GM21447 (cell line): ENCODE results near the gene ZNF652.
"Not testable (repeated sequence)": the region's sequence is repeated elsewhere in the genome, so short reads cannot be mapped to it uniquely, and the experiment has no call there.

Experiments used
- ATAC-seq: cut with Tn5 transposase; IDR thresholded peaks from one replicate; pipeline ENCODE4 v1.9.1; 2021; ENCODE audit not compliant: unreplicated experiment

ZNF652 gene

DNA sequence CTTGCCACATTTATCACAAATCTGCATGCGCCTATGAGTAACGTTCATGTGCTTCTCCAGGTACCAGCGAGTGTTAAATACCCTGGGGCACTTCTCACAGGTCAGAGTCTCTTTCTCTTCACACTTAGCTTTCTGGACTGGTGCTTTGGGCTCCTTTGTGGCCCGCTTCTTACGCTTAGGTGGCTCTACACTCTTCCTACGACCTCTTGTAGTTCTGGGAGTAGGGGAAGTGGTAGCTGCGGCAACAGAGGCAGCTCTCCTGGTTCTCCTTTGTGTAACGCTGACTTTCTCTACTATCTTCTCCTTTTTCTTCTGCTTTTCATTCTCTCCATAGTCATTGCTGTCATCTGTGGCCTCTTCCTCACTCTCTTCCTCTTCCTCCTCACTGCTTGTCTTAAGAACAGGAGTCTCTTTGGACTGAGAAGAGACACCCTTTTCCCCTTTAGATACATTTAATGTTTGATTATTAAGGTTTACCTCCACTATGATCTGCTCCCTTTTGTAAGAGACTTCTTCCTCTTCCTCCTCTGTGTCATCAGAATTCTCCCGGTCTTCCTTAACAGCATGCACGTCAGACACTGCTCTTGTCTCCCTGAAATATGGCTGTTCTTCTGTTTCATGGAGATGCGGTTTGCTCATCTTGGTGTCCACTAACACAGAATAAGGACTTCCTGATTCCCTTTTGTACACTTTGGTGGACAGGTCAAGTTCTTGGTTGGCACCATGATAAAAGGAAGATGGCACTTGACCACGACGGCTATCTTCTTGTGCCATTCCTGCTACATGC lies 45.0 kb downstream of the ZNF652 start:
- ATAC-seq: no peak

- ATAC-seq: no peak
Observed at GRCh38 chr17:49316258-49316570, 45.8 kb downstream of the ZNF652 start.

GRCh38 chr17:49315551-49316257 lies 46.3 kb downstream of the ZNF652 start:
- peak; percentile 69 for ATAC-seq

- no peak for ATAC-seq
Observed at GRCh38 chr17:49312722-49313121, 49.3 kb downstream of the ZNF652 start.

- ATAC-seq: no peak
Observed at GRCh38 chr17:49299996-49300395, 62.1 kb downstream of the ZNF652 start.

- no peak for ATAC-seq
Observed at GRCh38 chr17:49298371-49298976, 63.6 kb downstream of the ZNF652 start.

- no peak for ATAC-seq
Observed at GRCh38 chr17:49297141-49297540, 64.9 kb downstream of the ZNF652 start.

GRCh38 chr17:49294122-49294521 lies 67.9 kb downstream of the ZNF652 start:
- ATAC-seq: no peak

DNA sequence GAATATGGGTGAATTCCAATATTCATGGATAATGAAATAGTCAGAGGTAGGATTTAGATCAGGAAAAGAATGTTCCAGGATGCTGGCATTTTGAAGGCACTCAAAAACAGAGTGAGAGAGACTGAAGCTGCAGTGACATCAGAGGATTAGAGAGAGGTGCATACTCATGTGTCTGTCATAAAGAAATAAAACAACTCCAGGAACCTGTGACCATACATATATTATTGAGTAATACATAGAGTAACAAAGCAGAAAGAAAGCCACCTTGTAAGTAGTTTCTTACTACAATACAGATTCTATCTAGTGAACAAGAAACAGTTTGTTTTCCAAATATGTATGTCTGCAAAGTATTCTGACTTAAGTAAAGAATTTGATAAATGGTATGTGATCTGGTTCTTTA lies 69.1 kb downstream of the ZNF652 start:
- no peak for ATAC-seq

DNA sequence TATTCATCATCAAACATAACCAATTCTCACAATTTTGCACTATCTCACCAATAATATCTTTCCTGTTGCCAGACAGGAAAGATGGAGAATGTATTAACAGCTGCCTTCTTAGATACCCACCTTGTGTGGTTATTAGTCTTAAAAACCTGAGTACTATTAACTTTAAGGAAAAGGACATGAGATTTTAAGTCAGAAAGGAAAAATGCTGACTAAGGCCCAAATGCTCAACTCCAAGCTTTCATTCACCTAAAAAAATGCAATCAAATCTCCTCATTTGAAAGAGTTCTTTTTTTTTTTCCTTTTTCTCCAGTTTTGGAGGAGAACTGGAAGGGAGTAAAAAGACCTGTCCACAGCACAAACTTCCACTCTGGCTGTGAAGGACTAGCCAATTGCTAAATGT lies 70.1 kb downstream of the ZNF652 start:
- ATAC-seq: no peak

DNA sequence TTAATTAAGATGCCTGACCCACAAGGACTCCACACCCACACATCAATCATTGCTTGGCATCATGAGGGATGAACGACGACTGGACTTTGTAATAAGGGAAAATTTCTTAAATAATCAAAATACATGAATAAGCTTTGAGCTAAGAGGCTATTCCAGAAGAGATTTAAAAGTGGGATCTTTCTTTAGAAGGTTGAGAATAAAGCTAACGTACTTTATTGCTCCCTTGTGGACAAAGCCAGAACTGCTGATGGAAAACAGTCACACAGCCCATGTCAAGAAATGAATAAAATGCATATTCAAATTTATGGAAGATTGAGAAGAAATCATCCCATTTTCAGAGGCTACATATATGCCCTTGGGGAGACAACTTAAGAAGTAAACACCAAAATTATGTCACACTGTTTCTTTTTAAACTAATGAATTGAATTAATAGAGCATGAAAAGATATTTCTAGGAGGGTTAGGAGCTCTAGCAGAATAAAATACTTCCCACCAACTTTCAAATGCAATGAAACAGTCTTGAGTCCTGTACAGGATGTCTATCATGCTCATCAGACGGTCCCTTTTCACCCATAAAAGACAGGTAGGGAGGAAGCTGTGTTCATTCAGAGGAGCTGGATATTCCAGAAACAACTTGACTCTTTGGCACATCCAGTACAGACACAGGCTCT lies 71.2 kb downstream of the ZNF652 start:
- ATAC-seq: no peak

- no peak for ATAC-seq
Observed at GRCh38 chr17:49288388-49288787, 73.7 kb downstream of the ZNF652 start.

DNA sequence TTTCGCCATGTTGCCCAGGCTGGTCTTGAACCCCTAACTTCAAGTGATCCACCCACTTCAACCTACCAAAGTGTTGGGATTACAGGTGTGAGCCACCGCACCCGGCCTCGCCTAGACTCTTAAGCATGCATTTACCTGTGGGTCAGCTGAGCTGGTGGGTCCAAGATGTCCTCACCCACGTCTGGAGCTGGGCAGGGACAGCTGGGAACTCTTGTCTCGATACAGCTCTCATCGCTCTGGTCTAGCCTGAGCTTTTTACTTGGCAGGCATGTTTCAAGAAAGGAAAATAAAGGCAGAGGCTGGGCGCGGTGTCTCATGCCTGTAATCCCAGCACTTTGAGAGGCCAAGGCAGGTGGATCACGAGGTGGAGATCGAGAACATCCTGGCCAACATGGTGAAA lies 74.6 kb downstream of the ZNF652 start:
- ATAC-seq: no peak

GRCh38 chr17:49286261-49286973 lies 75.6 kb downstream of the ZNF652 start:
- ATAC-seq: not testable (repeated sequence)

DNA sequence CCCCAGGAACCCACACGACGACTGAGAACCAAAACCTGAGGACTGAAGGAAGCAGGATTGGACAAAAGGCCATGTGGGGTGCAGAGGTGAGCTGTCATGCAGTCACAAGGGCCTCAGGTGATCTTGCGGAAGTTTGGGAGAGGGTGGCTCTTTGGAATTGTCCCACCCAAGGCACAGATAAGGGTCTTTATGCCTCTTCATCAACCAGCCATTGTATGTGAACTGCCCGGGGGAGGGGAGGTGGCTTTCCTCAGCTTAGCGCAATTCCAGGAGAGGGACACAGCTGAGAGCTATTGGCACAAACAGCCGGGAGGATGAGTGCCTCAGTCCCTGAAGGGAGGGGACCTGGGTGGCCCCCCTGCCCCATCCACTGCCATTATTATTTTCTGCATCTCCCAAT lies 76.3 kb downstream of the ZNF652 start:
- no peak for ATAC-seq

- ATAC-seq: no peak
Observed at GRCh38 chr17:49280918-49281317, 81.1 kb downstream of the ZNF652 start.

- ATAC-seq: no peak
Observed at GRCh38 chr17:49280061-49280460, 82.0 kb downstream of the ZNF652 start.

GRCh38 chr17:49279263-49280015 lies 82.6 kb downstream of the ZNF652 start:
- not testable (repeated sequence) for ATAC-seq

DNA sequence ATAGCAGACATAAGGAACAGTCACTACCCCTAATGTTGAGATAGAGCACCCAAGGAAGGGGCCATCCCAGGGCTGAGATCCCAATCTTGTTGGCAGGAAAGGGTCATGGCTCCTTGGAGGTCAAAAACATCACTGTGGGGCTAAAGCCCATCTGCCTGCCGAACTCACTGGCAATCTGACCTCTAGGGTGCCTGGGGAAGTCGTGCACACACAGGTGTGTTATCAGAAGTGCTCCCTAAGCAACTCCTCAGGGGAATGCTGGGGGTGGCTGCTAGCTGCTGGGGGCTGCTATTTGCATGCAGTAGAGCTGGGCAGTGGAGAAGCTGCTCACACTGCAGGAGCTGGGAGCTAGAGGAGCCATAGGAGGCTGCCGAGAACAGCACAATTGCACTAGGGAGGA lies 84.0 kb downstream of the ZNF652 start:
- no peak for ATAC-seq

DNA sequence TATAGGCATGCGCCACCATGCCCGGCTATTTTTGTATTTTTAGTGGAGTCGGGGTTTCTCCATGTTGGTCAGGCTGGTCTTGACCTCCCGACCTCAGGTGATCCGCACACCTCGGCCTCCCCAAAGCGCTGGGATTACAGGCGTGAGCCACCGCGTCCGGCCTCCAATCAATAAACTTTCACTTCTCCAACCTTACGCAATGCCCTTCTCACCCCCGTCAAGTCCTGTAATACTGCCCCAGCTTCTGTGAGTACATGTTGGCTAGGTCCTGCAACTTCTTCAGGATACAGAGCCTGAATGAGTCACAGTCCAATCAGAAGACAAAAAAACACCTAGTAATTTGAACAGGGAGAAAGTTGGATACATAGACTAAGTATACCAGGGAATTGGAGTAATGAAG lies 84.4 kb downstream of the ZNF652 start:
- ATAC-seq: no peak
